Left renal pelvis (tissue), 4 donors: Measurements from ENCODE around the gene GLYATL1. TPM values are rescaled to one million over a fixed set of nuclear protein-coding genes. Genes with fewer than 3 reads are reported as not detected.

Source experiments
- DNase-seq, 4 donors: peaks; one replicate each; pipeline ENCODE4 v3.0.0-alpha.2; 2013; ENCODE audit warnings: low read depth in 4 of 4, low spot score in 3 of 4
- polyA plus RNA-seq, 4 donors: library from polyadenylated mRNA; unstranded; fragments of 120-200 nt; gene quantifications; one replicate each; pipeline ENCODE4 v1.2.1, GENCODE V29; 2013; ENCODE audit not compliant: insufficient read length in 4 of 4

GLYATL1 gene
- polyA plus RNA-seq: 100 to 1,000 TPM in 3 of 4 donors, 1 to 10 TPM in 1; 3.4 to 183 (median 141) TPM

- DNase-seq: no peak
Observed at GRCh38 chr11:58939277-58939676, at the start of gene GLYATL1. GLYATL1 (plus strand) TSS chr11:58939488; CDS start chr11:58947088, 7,600 bp downstream.

GRCh38 chr11:58893899-58894298 lies 45.4 kb upstream of the GLYATL1 start:
- DNase-seq: no peak

GRCh38 chr11:58898106-58898505 lies 41.2 kb upstream of the GLYATL1 start:
- no peak for DNase-seq

GRCh38 chr11:58900479-58901420 lies 38.5 kb upstream of the GLYATL1 start:
- DNase-seq: peak in 2 of 4 donors; percentile 46 to 71

GRCh38 chr11:58902881-58903280 lies 36.4 kb upstream of the GLYATL1 start:
- no peak for DNase-seq

- DNase-seq: no peak
Observed at GRCh38 chr11:58905011-58905720, 34.1 kb upstream of the GLYATL1 start.

GRCh38 chr11:58905721-58906547 lies 33.4 kb upstream of the GLYATL1 start:
- DNase-seq: peak in 3 of 4 donors; percentile 69 to 82 (median 78)

GRCh38 chr11:58907780-58908179 lies 31.5 kb upstream of the GLYATL1 start:
- DNase-seq: no peak

- no peak for DNase-seq
Observed at GRCh38 chr11:58912124-58912523, 27.2 kb upstream of the GLYATL1 start.

- DNase-seq: no peak
Observed at GRCh38 chr11:58913685-58914084, 25.6 kb upstream of the GLYATL1 start.

GRCh38 chr11:58914821-58915543 lies 24.3 kb upstream of the GLYATL1 start:
- DNase-seq: no peak

- DNase-seq: no peak
Observed at GRCh38 chr11:58916637-58917036, 22.7 kb upstream of the GLYATL1 start.

- DNase-seq: no peak
Observed at GRCh38 chr11:58917159-58917783, 22.0 kb upstream of the GLYATL1 start.

GRCh38 chr11:58919561-58919960 lies 19.7 kb upstream of the GLYATL1 start:
- DNase-seq: no peak

- DNase-seq: no peak
Observed at GRCh38 chr11:58919980-58920379, 19.3 kb upstream of the GLYATL1 start.

- no peak for DNase-seq
Observed at GRCh38 chr11:58921778-58922390, 17.4 kb upstream of the GLYATL1 start.

- no peak for DNase-seq
Observed at GRCh38 chr11:58922479-58922878, 16.8 kb upstream of the GLYATL1 start.

- DNase-seq: no peak
Observed at GRCh38 chr11:58923300-58923788, 15.9 kb upstream of the GLYATL1 start.

GRCh38 chr11:58924230-58924629 lies 15.1 kb upstream of the GLYATL1 start:
- DNase-seq: no peak
